IPS-NIHi7 (cell line): ENCODE results near the gene SRP19.
"Not testable (repeated sequence)": the region's sequence is repeated elsewhere in the genome, so short reads cannot be mapped to it uniquely, and the experiment has no call there.

Source experiments
- DNase-seq: peaks from one replicate; pipeline ENCODE4 v3.0.0; 2012; ENCODE audit warnings: mixed read lengths; ENCODE audit errors: extremely low spot score

The SRP19 gene

DNA sequence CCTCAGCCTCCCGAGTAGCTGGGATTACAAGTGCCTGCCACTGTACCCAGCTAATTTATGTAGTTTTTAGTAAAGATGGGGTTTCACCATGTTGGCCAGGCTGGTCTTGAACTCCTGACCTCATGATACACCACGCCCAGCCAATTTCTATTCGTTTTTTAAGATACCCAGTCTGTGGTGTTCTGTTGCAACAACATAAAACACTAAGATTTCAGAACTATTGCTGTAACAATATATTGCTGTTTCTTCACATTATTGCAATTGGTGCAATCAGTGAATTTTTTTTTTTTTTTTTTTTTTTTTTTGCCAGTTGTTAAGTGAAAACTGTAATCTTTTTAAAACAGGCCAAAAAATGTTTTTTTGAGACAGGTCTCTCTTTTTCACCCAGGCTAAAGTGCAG, 9.9 kb downstream of the SRP19 start:
- no peak for DNase-seq

DNA sequence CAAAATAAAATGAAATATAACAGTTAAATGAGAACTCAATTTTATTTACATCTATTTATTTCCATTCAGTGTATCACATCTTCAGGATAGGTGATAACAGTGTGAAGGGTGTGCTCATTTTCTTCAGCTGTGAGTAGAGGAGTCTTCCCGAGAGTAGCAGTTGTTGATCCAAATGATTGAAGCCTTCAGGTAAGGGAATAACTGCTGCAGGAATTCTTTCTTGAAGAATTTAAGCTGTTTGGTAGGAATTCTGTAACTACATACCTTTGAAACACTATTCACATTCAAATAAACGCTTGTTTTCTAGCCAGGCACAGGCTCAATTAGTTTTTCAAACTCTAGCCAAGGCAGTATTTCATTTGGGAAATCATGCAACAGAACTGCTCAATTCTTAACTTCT, 15.3 kb downstream of the SRP19 start:
- DNase-seq: no peak

DNA sequence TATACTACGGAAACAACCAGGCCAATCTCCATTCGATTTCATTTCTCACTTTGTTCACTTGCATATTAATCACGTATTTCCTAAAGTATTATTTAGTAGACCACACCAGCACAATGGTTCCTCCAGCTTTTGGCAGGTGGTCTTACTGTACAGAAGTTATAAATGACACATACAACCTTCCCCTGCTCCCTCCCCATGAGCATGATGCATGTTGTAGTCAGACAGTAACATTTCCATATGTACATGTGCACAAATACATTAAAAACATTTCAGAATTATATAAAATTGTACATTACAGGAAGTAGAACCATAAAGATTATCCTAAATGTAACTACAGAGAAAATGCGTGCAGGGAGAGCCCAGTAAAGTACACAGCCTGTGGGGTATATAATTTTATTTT, 17.0 kb downstream of the SRP19 start:
- no peak for DNase-seq

DNA sequence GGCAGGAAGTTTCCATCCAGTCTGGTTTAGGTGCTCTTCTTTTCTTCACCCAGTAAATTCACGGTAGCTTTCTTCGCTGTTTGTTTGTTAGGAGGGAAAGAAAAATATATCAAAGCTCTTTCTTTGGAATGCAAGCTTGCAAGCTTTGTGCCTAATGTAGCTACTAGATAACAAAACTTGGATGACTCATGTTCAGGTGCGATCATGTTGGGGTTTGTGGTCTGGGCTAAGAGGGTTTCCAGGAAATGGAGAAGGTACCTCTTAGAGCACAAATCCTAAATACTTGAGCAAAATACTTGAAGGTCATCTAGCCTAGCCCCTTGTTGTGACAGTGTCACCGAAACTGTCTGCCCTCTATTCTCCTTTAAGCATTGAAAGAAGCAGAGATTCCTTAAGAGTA, 17.7 kb downstream of the SRP19 start:
- DNase-seq: no peak

GRCh38 chr5:112880219-112880964, 19.3 kb downstream of the SRP19 start:
- no peak for DNase-seq

DNA sequence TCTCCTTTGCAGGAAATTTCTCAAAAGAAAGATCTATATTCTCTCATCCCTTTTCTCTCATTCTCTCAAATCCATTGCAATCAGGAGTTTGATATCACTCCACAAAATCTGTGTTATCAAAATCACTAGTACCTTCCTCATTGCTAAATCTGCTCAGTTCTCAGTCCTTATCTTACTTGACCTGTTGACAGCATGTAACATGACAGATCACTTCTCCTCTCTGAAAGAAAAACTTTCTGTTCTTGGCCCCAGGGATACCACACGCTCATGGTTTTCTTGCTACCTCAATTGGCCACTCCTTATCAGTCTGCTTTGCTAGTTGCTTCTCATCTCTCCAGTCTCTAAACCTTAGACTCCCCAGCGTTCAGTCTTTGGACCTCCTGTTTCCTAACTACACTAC, 22.1 kb downstream of the SRP19 start:
- DNase-seq: no peak

GRCh38 chr5:112885001-112885400, 23.9 kb downstream of the SRP19 start:
- no peak for DNase-seq

- DNase-seq: no peak
Measured at GRCh38 chr5:112886975-112887374, 25.9 kb downstream of the SRP19 start.

DNA sequence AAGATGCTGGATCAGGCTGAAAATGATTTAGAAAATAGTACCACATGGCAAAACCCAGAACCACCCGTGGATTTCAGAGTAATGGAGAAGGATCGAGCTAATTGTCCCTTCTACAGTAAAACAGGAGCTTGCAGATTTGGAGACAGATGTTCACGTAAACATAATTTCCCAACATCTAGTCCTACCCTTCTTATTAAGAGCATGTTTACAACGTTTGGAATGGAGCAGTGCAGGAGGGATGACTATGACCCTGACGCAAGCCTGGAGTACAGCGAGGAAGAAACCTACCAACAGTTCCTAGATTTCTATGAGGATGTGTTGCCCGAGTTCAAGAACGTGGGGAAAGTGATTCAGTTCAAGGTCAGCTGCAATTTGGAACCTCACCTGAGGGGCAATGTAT, 31.0 kb downstream of the SRP19 start:
- not testable (repeated sequence) for DNase-seq

GRCh38 chr5:112892776-112893175, 31.7 kb downstream of the SRP19 start:
- no peak for DNase-seq

- DNase-seq: no peak
Measured at GRCh38 chr5:112895682-112896081, 34.6 kb downstream of the SRP19 start.

DNA sequence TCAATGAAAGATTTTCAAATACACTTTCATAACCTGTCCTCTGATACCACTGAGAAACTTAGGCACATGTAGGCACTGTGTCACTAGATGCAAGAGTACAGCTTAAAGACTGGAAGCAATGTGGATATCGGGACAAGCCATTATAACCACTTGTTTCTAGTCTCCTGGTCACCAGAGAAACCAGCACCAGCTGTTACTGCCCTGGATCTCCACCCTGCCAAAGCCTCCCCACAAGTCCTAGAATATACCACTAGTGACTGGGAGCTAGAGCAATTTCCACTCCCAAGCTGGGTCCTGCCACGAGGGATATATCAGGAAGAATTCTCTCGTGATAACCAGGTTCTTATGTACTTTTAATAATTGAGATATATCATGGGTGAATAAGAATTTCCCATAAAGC, 41.5 kb downstream of the SRP19 start:
- no peak for DNase-seq

GRCh38 chr5:112904996-112905395, 43.9 kb downstream of the SRP19 start:
- not testable (repeated sequence) for DNase-seq

DNA sequence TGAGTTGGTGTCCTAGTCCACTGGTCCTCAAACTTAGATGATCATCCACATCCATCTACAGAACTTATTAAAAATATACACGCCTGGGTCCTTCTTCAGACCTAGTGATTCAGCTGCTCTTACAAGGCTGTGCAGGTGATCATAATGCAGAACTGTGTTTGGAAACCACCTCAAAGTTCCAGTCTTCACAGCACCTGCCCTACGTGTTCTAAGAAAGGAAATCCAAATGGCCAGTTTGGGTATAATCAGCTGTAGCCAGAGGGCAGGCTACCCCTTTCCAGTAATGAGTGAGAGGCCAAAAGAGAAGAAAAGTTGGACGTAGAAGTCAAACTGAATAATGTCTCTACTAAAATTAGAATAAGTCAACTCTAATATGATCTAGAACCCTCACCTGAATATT, 45.5 kb downstream of the SRP19 start:
- no peak for DNase-seq

DNA sequence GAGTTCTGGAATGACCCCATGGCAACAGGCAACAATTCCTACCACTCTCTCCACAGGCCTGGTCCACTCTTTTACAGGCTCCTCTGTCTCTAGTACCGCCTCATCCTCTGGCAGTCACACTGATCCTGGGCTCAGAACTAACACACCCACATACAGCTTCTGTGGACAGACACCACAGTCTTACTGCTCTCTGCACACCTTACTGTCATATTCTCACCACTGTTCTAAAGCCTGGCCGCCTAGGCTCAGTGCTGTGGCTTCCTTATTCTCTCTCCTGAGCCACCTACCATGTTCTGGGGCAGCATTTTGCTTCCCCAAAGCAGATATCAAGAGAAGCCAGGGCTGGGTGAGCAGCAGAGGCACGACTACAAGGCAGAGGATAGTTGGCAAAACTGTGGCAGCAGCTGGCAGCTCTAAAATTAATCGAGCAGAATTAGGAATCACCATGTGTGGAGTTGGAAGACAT, 46.1 kb downstream of the SRP19 start:
- DNase-seq: no peak

- no peak for DNase-seq
Measured at GRCh38 chr5:112908854-112909253, 47.8 kb downstream of the SRP19 start.

DNA sequence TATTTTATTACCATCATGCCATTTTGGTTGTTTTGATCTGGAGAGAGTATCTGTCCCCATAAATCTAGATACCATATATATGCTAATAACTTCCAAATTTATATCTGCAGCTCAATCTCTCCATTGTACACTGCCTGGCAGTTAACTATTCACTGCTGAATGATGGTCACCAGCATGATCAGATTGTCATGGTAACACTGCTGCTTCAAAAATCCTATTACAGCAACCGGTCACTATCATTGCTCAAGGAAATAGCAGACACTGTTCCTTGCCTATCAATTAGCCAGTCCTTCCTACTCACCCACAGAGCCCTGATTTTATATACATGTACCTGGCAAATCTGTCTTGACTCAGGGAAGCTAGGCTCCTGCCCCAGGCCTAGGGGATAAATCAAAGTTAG, 49.4 kb downstream of the SRP19 start:
- DNase-seq: no peak

- no peak for DNase-seq
Measured at GRCh38 chr5:112914584-112914983, 53.5 kb downstream of the SRP19 start.

DNA sequence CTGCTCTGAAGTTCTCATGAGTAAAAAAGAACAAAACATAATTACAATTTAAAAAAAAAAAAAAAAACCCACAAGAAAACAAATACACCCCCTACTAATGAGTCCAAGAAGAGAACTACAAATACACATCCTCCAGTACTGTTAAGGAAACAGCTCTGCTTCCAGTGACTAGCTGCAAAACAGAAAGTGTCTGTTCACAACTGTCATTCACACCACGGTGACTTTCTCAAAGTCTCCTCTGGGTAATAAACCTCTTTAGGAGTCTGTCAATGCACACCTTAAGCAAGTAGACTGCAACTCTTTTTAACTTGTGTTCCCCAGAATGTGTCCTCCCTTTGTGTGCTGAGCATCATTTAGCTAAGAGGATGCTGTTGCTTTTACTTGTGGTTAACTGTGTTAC, 54.7 kb downstream of the SRP19 start:
- DNase-seq: no peak

DNA sequence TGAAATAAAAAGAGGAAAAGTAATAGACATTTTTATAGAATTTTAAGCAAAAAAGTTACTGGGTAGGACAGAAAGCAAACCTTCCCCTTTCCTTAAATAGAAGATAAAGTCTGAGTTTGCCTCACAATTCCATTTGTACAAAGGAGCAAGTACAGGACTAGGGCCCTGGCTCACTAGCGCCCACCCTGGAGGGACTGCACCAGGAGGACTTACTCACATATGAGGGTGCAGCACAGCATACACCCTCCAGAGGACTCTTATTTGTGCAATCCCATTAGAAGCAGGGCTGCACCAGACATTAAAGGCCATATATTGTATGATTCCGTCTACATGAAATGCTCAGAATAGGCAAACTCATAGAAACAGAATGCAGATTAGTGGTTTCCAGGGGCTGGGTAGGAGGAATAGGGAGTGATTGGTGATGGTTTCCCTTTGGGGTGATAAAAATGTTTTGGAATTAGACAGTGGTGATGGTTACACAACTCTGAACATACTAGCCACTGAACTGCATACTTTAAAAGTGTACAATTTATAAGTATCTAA, 56.4 kb downstream of the SRP19 start:
- peak; percentile 40 for DNase-seq

- no peak for DNase-seq
Measured at GRCh38 chr5:112918136-112918535, 57.0 kb downstream of the SRP19 start.

DNA sequence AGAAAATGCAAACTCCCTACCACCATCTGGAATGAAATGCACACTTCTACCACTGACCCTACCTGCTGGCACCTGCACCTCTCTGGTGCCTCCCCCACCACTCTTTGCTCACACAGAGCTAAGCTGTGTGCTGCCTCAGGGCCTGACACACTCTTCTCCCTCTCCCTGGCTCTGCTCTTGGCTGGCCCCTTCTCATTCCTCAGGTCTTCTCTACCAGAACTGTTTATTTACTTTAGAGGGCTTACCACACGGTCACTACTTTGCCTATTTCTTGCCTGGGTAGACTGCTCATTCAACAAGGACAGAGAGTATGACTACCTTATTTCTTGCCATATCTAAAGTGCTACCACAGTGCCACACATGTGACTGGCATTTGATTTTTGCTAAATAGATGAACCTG, 57.6 kb downstream of the SRP19 start:
- no peak for DNase-seq
